Measurements from ENCODE around the gene DEFB125. TPM values are rescaled to one million over a fixed set of nuclear protein-coding genes. Genes with fewer than 3 reads are reported as not detected.

The DEFB125 gene
- total and polyA plus RNA-seq, 2 experiments from 2014 or later = not detected

GRCh38 chr20:77231-77630 lies 10.2 kb upstream of the DEFB125 start:
- H3K9me2 ChIP-seq (ENCODE audit: insufficient read depth) = no peaks in the 10 kb centered on the region; the same call in 1 of the 2 replicates
- H2AFZ ChIP-seq = no peak overlapping the region
- H3K27me3 Mint-ChIP-seq (ENCODE audit: insufficient read depth, low read depth, poor library complexity) = no peaks in the 10 kb centered on the region
- peaks cover 18% of the 10 kb centered on the region for H3K9me3 Mint-ChIP-seq
- H3K4me3 ChIP-seq = no peak overlapping the region
- H3K36me3 Mint-ChIP-seq (ENCODE audit: low read depth) = no peaks in the 10 kb centered on the region; the same call in 2 of the 3 replicates
- no peak for TF ChIP-seq ZNF114 (CRISPR knock-in tag; IDR thresholded peaks at IDR 0.05)
- no peak for TF ChIP-seq CREB1 (CRISPR knock-in tag; IDR thresholded peaks at IDR 0.05; ENCODE audit: low read depth)
- no peaks in the 10 kb centered on the region for H3K4me1 Mint-ChIP-seq
- H3K4me2 ChIP-seq = no peak overlapping the region
- H3F3A ChIP-seq (replicated peaks; ENCODE audit: low read depth) = no peaks in the 10 kb centered on the region
- H3K79me2 ChIP-seq (replicated peaks; ENCODE audit: insufficient read depth) = no peaks in the 10 kb centered on the region
- H4K20me1 ChIP-seq (replicated peaks; ENCODE audit: insufficient read depth) = no peaks in the 10 kb centered on the region
- no peak overlapping the region for H3K27ac Mint-ChIP-seq
- ATAC-seq (no peak), DNase-seq (ENCODE audit: low spot score) (no peak)
- H3K27ac ChIP-seq (ENCODE audit: low read depth) = no peak overlapping the region
- no peaks in the 10 kb centered on the region for H3K4me1 ChIP-seq (ENCODE audit: insufficient read depth)
- no peaks in the 10 kb centered on the region for H3K27me3 ChIP-seq (ENCODE audit: insufficient read depth)
- H3K36me3 ChIP-seq (ENCODE audit: insufficient read depth) = no peaks in the 10 kb centered on the region
- H3K4me3 Mint-ChIP-seq = no peak overlapping the region

- no peaks in the 10 kb centered on the region for H3K36me3 ChIP-seq (ENCODE audit: insufficient read depth)
- Mint-ChIP-seq H3K9me3 (peaks cover 18% of the 10 kb centered on the region), H3K27me3 (ENCODE audit: insufficient read depth, low read depth, poor library complexity) (no peaks in the 10 kb centered on the region)
- TF ChIP-seq STAT1 (IDR thresholded peaks at IDR 0.05; ENCODE audit: unreplicated experiment) (no peak), ZNF114 (CRISPR knock-in tag; IDR thresholded peaks at IDR 0.05) (no peak), ETS1 (IDR thresholded peaks at IDR 0.05) (no peak), NANOG (IDR thresholded peaks at IDR 0.05; ENCODE audit: borderline replicate concordance) (no peak), ZNF331 (CRISPR knock-in tag; IDR thresholded peaks at IDR 0.05; ENCODE audit: low read depth) (no peak), EZH2phosphoT487 (IDR thresholded peaks at IDR 0.05; ENCODE audit: unreplicated experiment) (no peak), JUNB (IDR thresholded peaks at IDR 0.05; ENCODE audit: unreplicated experiment) (no peak), EZH2 (IDR thresholded peaks at IDR 0.05; ENCODE audit: low read depth, unreplicated experiment) (no peak), CREB1 (CRISPR knock-in tag; IDR thresholded peaks at IDR 0.05; ENCODE audit: low read depth) (no peak), POLR2AphosphoS5 (IDR thresholded peaks at IDR 0.05; ENCODE audit: low read depth) (no peak)
- TF ChIP-seq, protein P1, sequence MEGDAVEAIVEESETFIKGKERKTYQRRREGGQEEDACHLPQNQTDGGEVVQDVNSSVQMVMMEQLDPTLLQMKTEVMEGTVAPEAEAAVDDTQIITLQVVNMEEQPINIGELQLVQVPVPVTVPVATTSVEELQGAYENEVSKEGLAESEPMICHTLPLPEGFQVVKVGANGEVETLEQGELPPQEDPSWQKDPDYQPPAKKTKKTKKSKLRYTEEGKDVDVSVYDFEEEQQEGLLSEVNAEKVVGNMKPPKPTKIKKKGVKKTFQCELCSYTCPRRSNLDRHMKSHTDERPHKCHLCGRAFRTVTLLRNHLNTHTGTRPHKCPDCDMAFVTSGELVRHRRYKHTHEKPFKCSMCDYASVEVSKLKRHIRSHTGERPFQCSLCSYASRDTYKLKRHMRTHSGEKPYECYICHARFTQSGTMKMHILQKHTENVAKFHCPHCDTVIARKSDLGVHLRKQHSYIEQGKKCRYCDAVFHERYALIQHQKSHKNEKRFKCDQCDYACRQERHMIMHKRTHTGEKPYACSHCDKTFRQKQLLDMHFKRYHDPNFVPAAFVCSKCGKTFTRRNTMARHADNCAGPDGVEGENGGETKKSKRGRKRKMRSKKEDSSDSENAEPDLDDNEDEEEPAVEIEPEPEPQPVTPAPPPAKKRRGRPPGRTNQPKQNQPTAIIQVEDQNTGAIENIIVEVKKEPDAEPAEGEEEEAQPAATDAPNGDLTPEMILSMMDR (conservative IDR thresholded peaks at IDR 0.05; ENCODE audit: low read depth in 2 of 2) = no peak
- TF ChIP-seq, protein P2, sequence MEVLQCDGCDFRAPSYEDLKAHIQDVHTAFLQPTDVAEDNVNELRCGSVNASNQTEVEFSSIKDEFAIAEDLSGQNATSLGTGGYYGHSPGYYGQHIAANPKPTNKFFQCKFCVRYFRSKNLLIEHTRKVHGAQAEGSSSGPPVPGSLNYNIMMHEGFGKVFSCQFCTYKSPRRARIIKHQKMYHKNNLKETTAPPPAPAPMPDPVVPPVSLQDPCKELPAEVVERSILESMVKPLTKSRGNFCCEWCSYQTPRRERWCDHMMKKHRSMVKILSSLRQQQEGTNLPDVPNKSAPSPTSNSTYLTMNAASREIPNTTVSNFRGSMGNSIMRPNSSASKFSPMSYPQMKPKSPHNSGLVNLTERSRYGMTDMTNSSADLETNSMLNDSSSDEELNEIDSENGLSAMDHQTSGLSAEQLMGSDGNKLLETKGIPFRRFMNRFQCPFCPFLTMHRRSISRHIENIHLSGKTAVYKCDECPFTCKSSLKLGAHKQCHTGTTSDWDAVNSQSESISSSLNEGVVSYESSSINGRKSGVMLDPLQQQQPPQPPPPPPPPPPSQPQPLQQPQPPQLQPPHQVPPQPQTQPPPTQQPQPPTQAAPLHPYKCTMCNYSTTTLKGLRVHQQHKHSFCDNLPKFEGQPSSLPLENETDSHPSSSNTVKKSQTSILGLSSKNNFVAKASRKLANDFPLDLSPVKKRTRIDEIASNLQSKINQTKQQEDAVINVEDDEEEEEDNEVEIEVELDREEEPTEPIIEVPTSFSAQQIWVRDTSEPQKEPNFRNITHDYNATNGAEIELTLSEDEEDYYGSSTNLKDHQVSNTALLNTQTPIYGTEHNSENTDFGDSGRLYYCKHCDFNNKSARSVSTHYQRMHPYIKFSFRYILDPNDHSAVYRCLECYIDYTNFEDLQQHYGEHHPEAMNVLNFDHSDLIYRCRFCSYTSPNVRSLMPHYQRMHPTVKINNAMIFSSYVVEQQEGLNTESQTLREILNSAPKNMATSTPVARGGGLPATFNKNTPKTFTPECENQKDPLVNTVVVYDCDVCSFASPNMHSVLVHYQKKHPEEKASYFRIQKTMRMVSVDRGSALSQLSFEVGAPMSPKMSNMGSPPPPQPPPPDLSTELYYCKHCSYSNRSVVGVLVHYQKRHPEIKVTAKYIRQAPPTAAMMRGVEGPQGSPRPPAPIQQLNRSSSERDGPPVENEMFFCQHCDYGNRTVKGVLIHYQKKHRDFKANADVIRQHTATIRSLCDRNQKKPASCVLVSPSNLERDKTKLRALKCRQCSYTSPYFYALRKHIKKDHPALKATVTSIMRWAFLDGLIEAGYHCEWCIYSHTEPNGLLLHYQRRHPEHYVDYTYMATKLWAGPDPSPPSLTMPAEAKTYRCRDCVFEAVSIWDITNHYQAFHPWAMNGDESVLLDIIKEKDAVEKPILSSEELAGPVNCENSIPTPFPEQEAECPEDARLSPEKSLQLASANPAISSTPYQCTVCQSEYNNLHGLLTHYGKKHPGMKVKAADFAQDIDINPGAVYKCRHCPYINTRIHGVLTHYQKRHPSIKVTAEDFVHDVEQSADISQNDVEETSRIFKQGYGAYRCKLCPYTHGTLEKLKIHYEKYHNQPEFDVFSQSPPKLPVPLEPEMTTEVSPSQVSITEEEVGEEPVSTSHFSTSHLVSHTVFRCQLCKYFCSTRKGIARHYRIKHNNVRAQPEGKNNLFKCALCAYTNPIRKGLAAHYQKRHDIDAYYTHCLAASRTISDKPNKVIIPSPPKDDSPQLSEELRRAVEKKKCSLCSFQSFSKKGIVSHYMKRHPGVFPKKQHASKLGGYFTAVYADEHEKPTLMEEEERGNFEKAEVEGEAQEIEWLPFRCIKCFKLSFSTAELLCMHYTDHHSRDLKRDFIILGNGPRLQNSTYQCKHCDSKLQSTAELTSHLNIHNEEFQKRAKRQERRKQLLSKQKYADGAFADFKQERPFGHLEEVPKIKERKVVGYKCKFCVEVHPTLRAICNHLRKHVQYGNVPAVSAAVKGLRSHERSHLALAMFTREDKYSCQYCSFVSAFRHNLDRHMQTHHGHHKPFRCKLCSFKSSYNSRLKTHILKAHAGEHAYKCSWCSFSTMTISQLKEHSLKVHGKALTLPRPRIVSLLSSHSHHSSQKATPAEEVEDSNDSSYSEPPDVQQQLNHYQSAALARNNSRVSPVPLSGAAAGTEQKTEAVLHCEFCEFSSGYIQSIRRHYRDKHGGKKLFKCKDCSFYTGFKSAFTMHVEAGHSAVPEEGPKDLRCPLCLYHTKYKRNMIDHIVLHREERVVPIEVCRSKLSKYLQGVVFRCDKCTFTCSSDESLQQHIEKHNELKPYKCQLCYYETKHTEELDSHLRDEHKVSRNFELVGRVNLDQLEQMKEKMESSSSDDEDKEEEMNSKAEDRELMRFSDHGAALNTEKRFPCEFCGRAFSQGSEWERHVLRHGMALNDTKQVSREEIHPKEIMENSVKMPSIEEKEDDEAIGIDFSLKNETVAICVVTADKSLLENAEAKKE (CRISPR knock-in tag; IDR thresholded peaks at IDR 0.05) = no peak
Observed at GRCh38 chr20:78338-78737, 9.1 kb upstream of the DEFB125 start.

More at GRCh38 chr20:78338-78737, 9.1 kb upstream of the DEFB125 start:
- Mint-ChIP-seq H3K4me1 (no peaks in the 10 kb centered on the region), H3K27ac (no peak overlapping the region), H3K4me3 (no peak overlapping the region), H3K36me3 (ENCODE audit: low read depth) (no peaks in the 10 kb centered on the region; the same call in 2 of the 3 replicates)
- H4K20me1 ChIP-seq (replicated peaks; ENCODE audit: insufficient read depth) = no peaks in the 10 kb centered on the region
- no peak overlapping the region for H3K4me2 ChIP-seq
- H3F3A ChIP-seq (replicated peaks; ENCODE audit: low read depth) = no peaks in the 10 kb centered on the region
- H3K27me3 ChIP-seq (ENCODE audit: insufficient read depth) = no peaks in the 10 kb centered on the region; the same call in 1 of the 2 replicates
- DNase-seq (ENCODE audit: low spot score) (no peak), ATAC-seq (no peak)
- H3K9me2 ChIP-seq (ENCODE audit: insufficient read depth) = no peaks in the 10 kb centered on the region
- no peak overlapping the region for H2AFZ ChIP-seq
- no peaks in the 10 kb centered on the region for H3K4me1 ChIP-seq (ENCODE audit: insufficient read depth)
- no peak overlapping the region for H3K27ac ChIP-seq (ENCODE audit: low read depth)
- H3K79me2 ChIP-seq (replicated peaks; ENCODE audit: insufficient read depth) = no peaks in the 10 kb centered on the region
- no peak overlapping the region for H3K4me3 ChIP-seq
